ENCODE results near the gene CUBN. TPM values are rescaled to one million over a fixed set of nuclear protein-coding genes. Genes with fewer than 3 reads are reported as not detected.
A peak's percentile ranks its signal among the peaks of the same experiment; 100 is the strongest.

Gene CUBN
- polyA plus RNA-seq, 2 of the 4 experiments (the other 2 are of a cell fraction): 0.08 to 0.28 TPM

- no peak overlapping the region for H3K4me2 ChIP-seq
- ChIA-PET POLR2A (no interaction called here), CTCF (interaction anchor here (0.7 kb wide), 1 partner anchor 346 kb away, joined by 3 read pairs; no protein-coding TSS in a partner anchor)
- H3K9me3 ChIP-seq: no peaks in the 10 kb centered on the region
- no peak overlapping the region for H3K4me3 ChIP-seq
- FAIRE-seq: no peak
- ATAC-seq: no peak
- DNase-seq (ENCODE audit: low read depth in 1 of 2, low spot score in 1 of 2): no peak
- WGBS (ENCODE audit: missing lambda C conversion rate): 87% methylated on average over 4 of the region's 4 CpGs
- no peak for TF ChIP-seq NR3C1 (IDR thresholded peaks at IDR 0.05)
- no peak for TF ChIP-seq ELK1 (IDR thresholded peaks at IDR 0.05; ENCODE audit: low read depth, low read length)
- TF ChIP-seq RCOR1 (IDR thresholded peaks at IDR 0.05; ENCODE audit: low read depth, low read length): no peak
- TF ChIP-seq E2F6 (IDR thresholded peaks at IDR 0.05; ENCODE audit: borderline replicate concordance, low read depth): no peak
- TF ChIP-seq RFX5 (IDR thresholded peaks at IDR 0.05): no peak
- TF ChIP-seq EHMT2 (IDR thresholded peaks at IDR 0.05; ENCODE audit: low read depth): no peak
- TF ChIP-seq USF2 (IDR thresholded peaks at IDR 0.05): no peak
- no peak for TF ChIP-seq EHF (CRISPR knock-in tag; IDR thresholded peaks at IDR 0.05)
- no peak for TF ChIP-seq RNF2 (IDR thresholded peaks at IDR 0.05; ENCODE audit: borderline replicate concordance, low read depth)
- no peak for TF ChIP-seq POLR2AphosphoS2 (conservative IDR thresholded peaks at IDR 0.05; ENCODE audit: low read length)
- no peak for TF ChIP-seq ZC3H11A (IDR thresholded peaks at IDR 0.05)
- no peak for TF ChIP-seq PHF8 (IDR thresholded peaks at IDR 0.05; ENCODE audit: borderline replicate concordance, low read depth)
- no peak for TF ChIP-seq NPAS2 (CRISPR knock-in tag; IDR thresholded peaks at IDR 0.05; ENCODE audit: borderline replicate concordance)
- TF ChIP-seq HMGXB4 (CRISPR knock-in tag; IDR thresholded peaks at IDR 0.05; ENCODE audit: borderline replicate concordance): no peak
- TF ChIP-seq KDM1A (IDR thresholded peaks at IDR 0.05; ENCODE audit: low read depth): no peak
- TF ChIP-seq ZNF302 (CRISPR knock-in tag; IDR thresholded peaks at IDR 0.05): no peak
- no peak for TF ChIP-seq GATA3 (IDR thresholded peaks at IDR 0.05; ENCODE audit: borderline replicate concordance)
- TF ChIP-seq FOSL2 (IDR thresholded peaks at IDR 0.05): no peak
- no peak for TF ChIP-seq FOSL2 (CRISPR knock-in tag; IDR thresholded peaks at IDR 0.05)
- TF ChIP-seq ZSCAN20 (CRISPR knock-in tag; IDR thresholded peaks at IDR 0.05): no peak
- no peak for TF ChIP-seq SMC3 (IDR thresholded peaks at IDR 0.05)
- no peak overlapping the region for H3K27ac ChIP-seq
- no peaks in the 10 kb centered on the region for H3K4me1 ChIP-seq
Observed at GRCh38 chr10:17171141-17171641, 41.6 kb upstream of the CUBN start.

- no peak for DNase-seq (ENCODE audit: low read depth in 1 of 2, low spot score in 1 of 2)
- H3K4me1 ChIP-seq: no peaks in the 10 kb centered on the region
- no peak for ATAC-seq
- FAIRE-seq: peak; percentile 28
- ChIA-PET POLR2A (no interaction called here), CTCF (interaction anchor here (1.0 kb wide), 1 partner anchor 12 kb away, joined by 3 read pairs; no protein-coding TSS in a partner anchor)
- WGBS (ENCODE audit: missing lambda C conversion rate): 71% methylated on average over 4 of the region's 4 CpGs
- no peak overlapping the region for H3K4me2 ChIP-seq
- H3K9me3 ChIP-seq: no peaks in the 10 kb centered on the region
- no peak overlapping the region for H3K27ac ChIP-seq
- no peak overlapping the region for H3K4me3 ChIP-seq
- TF ChIP-seq REST (IDR thresholded peaks at IDR 0.05) (no peak), HES2 (IDR thresholded peaks at IDR 0.05) (no peak), ATOH8 (CRISPR knock-in tag; IDR thresholded peaks at IDR 0.05; ENCODE audit: low read depth) (no peak), SREBF2 (IDR thresholded peaks at IDR 0.05) (no peak), MAZ (IDR thresholded peaks at IDR 0.05; ENCODE audit: borderline replicate concordance, low read depth, low read length) (no peak), SMC3 (IDR thresholded peaks at IDR 0.05) (no peak), HEYL (CRISPR knock-in tag; IDR thresholded peaks at IDR 0.05) (no peak), POLR2AphosphoS2 (conservative IDR thresholded peaks at IDR 0.05; ENCODE audit: low read length) (no peak), TFCP2L1 (CRISPR knock-in tag; IDR thresholded peaks at IDR 0.05) (no peak)
Observed at GRCh38 chr10:17169803-17170202, 40.2 kb upstream of the CUBN start.
